OCI-LY7 (cell line): ENCODE data around the gene TRIM73. TPM values are rescaled to one million over a fixed set of nuclear protein-coding genes. Genes with fewer than 3 reads are reported as not detected.
"Not testable (repeated sequence)": the region's sequence is repeated elsewhere in the genome, so short reads cannot be mapped to it uniquely, and the experiment has no call there.

Experiments
- BruUV-seq: library from RNA; stranded (reverse); fragments of 400-500 nt; replicated peaks from 2 replicates; lab custom pipeline; 2021; lab: Mats Ljungman, UMichigan
- CTCF ChIA-PET: fragments of 300-600 bp; sonication (Branson Sonifier 250); formaldehyde crosslinking; loops from one replicate; lab custom pipeline; 2022; ENCODE audit warnings: antibody characterized with exemption; ENCODE audit not compliant: unreplicated experiment; lab: Charles Lee
- POLR2A ChIA-PET: fragments of 300-600 bp; sonication (Branson Sonifier 250); formaldehyde crosslinking; loops from one replicate; lab custom pipeline; 2022; ENCODE audit warnings: antibody characterized with exemption; lab: Charles Lee
- DNase-seq: peaks from one replicate; pipeline ENCODE4 v3.0.0-alpha.2; 2015; ENCODE audit warnings: low spot score
- H2AFZ ChIP-seq: fragments of 200-600 bp; sonication (generic), shearing (Covaris generic); 2 replicates; pipeline ENCODE4 v1.6.1; 2014; ENCODE audit warnings: mild to moderate bottlenecking, antibody characterized with exemption, low read length, moderate library complexity
- H3K27ac ChIP-seq: fragments of 200-600 bp; sonication (generic); 2 replicates; pipeline ENCODE4 v1.5.1; 2014; ENCODE audit warnings: mixed run types, low read depth, mild to moderate bottlenecking, moderate library complexity, low read length, inconsistent platforms; ENCODE audit not compliant: poor library complexity, severe bottlenecking
- H3K36me3 ChIP-seq: fragments of 200-600 bp; sonication (generic); 2 replicates; pipeline ENCODE4 v1.6.1; 2014; ENCODE audit warnings: mild to moderate bottlenecking, antibody characterized with exemption, low read length, moderate library complexity, mixed read lengths; ENCODE audit not compliant: insufficient read depth
- H3K4me1 ChIP-seq: fragments of 200-600 bp; sonication (generic); 2 replicates; pipeline ENCODE4 v1.5.1; 2014; ENCODE audit warnings: mild to moderate bottlenecking, low read length; ENCODE audit not compliant: insufficient read depth, poor library complexity, severe bottlenecking
- H3K4me2 ChIP-seq: fragments of 200-600 bp; sonication (generic); 2 replicates; pipeline ENCODE4 v1.6.1; 2014; ENCODE audit warnings: mild to moderate bottlenecking, low read length
- H3K4me3 ChIP-seq: fragments of 200-600 bp; sonication (generic); 2 replicates; pipeline ENCODE4 v1.5.1; 2014; ENCODE audit warnings: mild to moderate bottlenecking, low read depth, low read length; ENCODE audit not compliant: poor library complexity, severe bottlenecking
- H3K79me2 ChIP-seq: fragments of 200-600 bp; sonication (generic); 2 replicates; pipeline ENCODE4 v1.6.1; 2016; ENCODE audit warnings: low read depth, mild to moderate bottlenecking, low read length, moderate library complexity, mixed read lengths; ENCODE audit not compliant: insufficient read depth
- H3K9me2 ChIP-seq: fragments of 200-600 bp; sonication (generic); 2 replicates; pipeline ENCODE4 v1.6.1; 2016; ENCODE audit warnings: mild to moderate bottlenecking, low read length, mixed read lengths; ENCODE audit not compliant: insufficient read depth
- H3K9me3 ChIP-seq: fragments of 200-600 bp; sonication (generic); 2 replicates; pipeline ENCODE4 v1.6.1; 2014; ENCODE audit warnings: mild to moderate bottlenecking, mixed run types, low read length, mixed read lengths
- H4K20me1 ChIP-seq: fragments of 200-600 bp; sonication (generic); 2 replicates; pipeline ENCODE4 v1.6.1; 2014; ENCODE audit warnings: mild to moderate bottlenecking, antibody characterized with exemption, low read length, moderate library complexity, mixed read lengths; ENCODE audit not compliant: insufficient read depth
- CTCF ChIP-seq: fragments of 200-600 bp; sonication (generic); conservative IDR thresholded peaks from 2 replicates; pipeline ENCODE4 v1.5.1; 2014; ENCODE audit warnings: mild to moderate bottlenecking, antibody characterized with exemption, low read length, moderate library complexity, mixed read lengths
- intact Hi-C: fragments of 100-400 bp; cut with micrococcal nuclease; formaldehyde crosslinking; loops from one replicate; pipeline ENCODE4 v1.10.0; 2022; ENCODE audit not compliant: unreplicated experiment
- small RNA-seq: library from RNA; depleted of rRNA; stranded (forward); fragments of <200 nt; gene quantifications from one replicate; pipeline ENCODE3, GENCODE V24; 2014
- total RNA-seq, 2 experiments: library from RNA; depleted of rRNA in 1 of 2; stranded (reverse); fragments of >200 nt in 1 of 2; shearing (Covaris generic) in 1 of 2; gene quantifications; 2 replicates each; pipeline ENCODE4 v1.2.3, GENCODE V29; 2014 to 2022

The TRIM73 gene
- total RNA-seq, 2 experiments from 2014 or later, result 16.0 to 22.3 TPM

DNA sequence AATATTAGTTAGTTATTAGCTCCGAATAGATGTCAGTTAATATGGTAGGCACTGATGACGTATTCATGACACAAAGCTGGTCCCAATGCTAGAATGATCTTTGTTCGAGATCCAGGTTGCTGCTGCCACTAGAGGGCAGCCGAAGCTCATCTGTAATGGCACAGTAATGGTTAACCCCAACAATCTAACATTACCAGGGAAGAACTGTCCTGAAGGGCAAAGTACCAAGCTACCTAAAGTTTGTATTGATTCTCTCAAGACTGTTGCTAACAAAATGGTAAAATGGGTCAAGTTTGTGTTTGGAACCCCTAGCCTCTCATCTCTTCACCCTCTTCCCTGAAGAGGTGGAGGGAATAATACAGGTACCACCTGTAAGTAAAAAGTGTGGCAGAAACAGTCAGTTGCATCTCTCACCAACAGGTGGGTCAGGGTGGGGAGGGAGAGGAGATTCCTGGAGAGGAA is 57.1 kb downstream of the TRIM73 start:
- intact Hi-C loops, H3K79me2 ChIP-seq, H3K4me2 ChIP-seq, BruUV-seq, POLR2A ChIA-PET, H3K9me3 ChIP-seq, H3K4me3 ChIP-seq, H3K27ac ChIP-seq, DNase-seq, H3K36me3 ChIP-seq, H3K9me2 ChIP-seq, H3K4me1 ChIP-seq, H4K20me1 ChIP-seq, H2AFZ ChIP-seq, CTCF ChIA-PET: not testable (repeated sequence)
- peak; percentile 70 for TF ChIP-seq CTCF

Small RNA genes within 50 kb of the gene (small RNA-seq; reads per million reads assigned to genes)
- gene RF00019, result not detected

Other genes starting within 250 kb of the TRIM73 start
- gene POM121C, start 90.7 kb downstream of the TRIM73 start, total RNA-seq (2014; rRNA removed; shearing (Covaris generic)), result 17.0 and 19.9 TPM in 2 replicates
- gene POM121C, start 90.7 kb downstream of the TRIM73 start, total RNA-seq (2022), result 97.4 and 101 TPM in 2 replicates
- gene SPDYE5, start 96.7 kb downstream of the TRIM73 start, total RNA-seq (2014; rRNA removed; shearing (Covaris generic)), result 0.28 TPM in 1 of 2 replicates, not detected in the other
- gene SPDYE5, start 96.7 kb downstream of the TRIM73 start, total RNA-seq (2022), result not detected in 2 replicates